ENCODE measurements around the gene EML2. TPM values are rescaled to one million over a fixed set of nuclear protein-coding genes. Genes with fewer than 3 reads are reported as not detected.

EML2 gene
- total RNA-seq, 1 donor from 2014 or later = 54.4 TPM

GRCh38 chr19:45568732-45569131 is 70.5 kb downstream of the EML2 start:
- ATAC-seq (peak; percentile 54), DNase-seq (no peak)
- TF ChIP-seq CTCF (IDR thresholded peaks at IDR 0.05) = no peak
- intact Hi-C loops (cut with DNase I) = no loop called here
- Histone ChIP-seq H3K27ac (no peak overlapping the region), H3K4me1 (no peaks in the 10 kb centered on the region), H3K9me3 (no peaks in the 10 kb centered on the region), H3K4me3 (no peak overlapping the region), H3K36me3 (peaks cover 5% of the 10 kb centered on the region), H3K27me3 (no peaks in the 10 kb centered on the region)

GRCh38 chr19:45567609-45568008 is 71.6 kb downstream of the EML2 start:
- Histone ChIP-seq H3K27ac (no peak overlapping the region), H3K27me3 (no peaks in the 10 kb centered on the region), H3K9me3 (no peaks in the 10 kb centered on the region), H3K4me3 (no peak overlapping the region), H3K36me3 (no peaks in the 10 kb centered on the region), H3K4me1 (no peaks in the 10 kb centered on the region)
- intact Hi-C loops (cut with DNase I) = no loop called here
- DNase-seq (no peak), ATAC-seq (no peak)
- TF ChIP-seq CTCF (IDR thresholded peaks at IDR 0.05) = no peak

GRCh38 chr19:45564131-45564780 is 74.9 kb downstream of the EML2 start:
- intact Hi-C loops (cut with DNase I) = no loop called here
- Histone ChIP-seq H3K9me3 (no peaks in the 10 kb centered on the region), H3K27ac (no peak overlapping the region), H3K4me3 (no peak overlapping the region), H3K36me3 (no peaks in the 10 kb centered on the region), H3K27me3 (no peaks in the 10 kb centered on the region), H3K4me1 (no peaks in the 10 kb centered on the region)
- TF ChIP-seq CTCF (IDR thresholded peaks at IDR 0.05) = no peak
- DNase-seq (no peak), ATAC-seq (no peak)

- H3K4me3 ChIP-seq = no peak overlapping the region
- no peaks in the 10 kb centered on the region for H3K4me1 ChIP-seq
- H3K9me3 ChIP-seq = no peaks in the 10 kb centered on the region
- H3K27me3 ChIP-seq = no peaks in the 10 kb centered on the region
- intact Hi-C loops (cut with DNase I) = no loop called here
- DNase-seq (no peak), ATAC-seq (no peak)
- H3K27ac ChIP-seq = no peak overlapping the region
- TF ChIP-seq CTCF (IDR thresholded peaks at IDR 0.05) = no peak
- H3K36me3 ChIP-seq = no peaks in the 10 kb centered on the region
Measured at GRCh38 chr19:45560686-45561085, 78.5 kb downstream of the EML2 start.

GRCh38 chr19:45560038-45560437 is 79.2 kb downstream of the EML2 start:
- no peak for ATAC-seq
- intact Hi-C loops (cut with DNase I) = no loop called here

More at GRCh38 chr19:45560038-45560437, 79.2 kb downstream of the EML2 start:
- Histone ChIP-seq H3K27me3 (no peaks in the 10 kb centered on the region), H3K36me3 (no peaks in the 10 kb centered on the region), H3K4me1 (no peaks in the 10 kb centered on the region), H3K27ac (no peak overlapping the region), H3K4me3 (no peak overlapping the region), H3K9me3 (no peaks in the 10 kb centered on the region)
- no peak for DNase-seq
- no peak for TF ChIP-seq CTCF (IDR thresholded peaks at IDR 0.05)

Small RNA genes lying within 50 kb of the gene (microRNA-seq; reads per million reads assigned to microRNA genes)
- 48.7 reads per million, percentile 56 among the genes with 10 or more reads in this experiment for gene MIR330 (ENCODE audit: borderline microRNAs expressed)
- gene MIR642A (ENCODE audit: borderline microRNAs expressed) = not detected
- not detected for gene MIR642B (ENCODE audit: borderline microRNAs expressed)

Other genes with a start within 250 kb of the EML2 start
- 67.9 TPM for gene PPP1R13L, start 234.3 kb downstream of the EML2 start, total RNA-seq
- 5.4 TPM for gene POLR1G, start 232.8 kb downstream of the EML2 start, total RNA-seq
- gene ERCC1, start 215.5 kb downstream of the EML2 start, total RNA-seq = 48.8 TPM
- gene FOSB, start 171.4 kb downstream of the EML2 start, total RNA-seq = 3.6 TPM
- 13.3 TPM for gene RTN2, start 142.3 kb downstream of the EML2 start, total RNA-seq
- gene PPM1N, start 141.0 kb downstream of the EML2 start, total RNA-seq = 0.67 TPM
- gene VASP, start 131.9 kb downstream of the EML2 start, total RNA-seq = 155 TPM
- gene OPA3, start 54.6 kb downstream of the EML2 start, total RNA-seq = 13.0 TPM
- gene GPR4, start 37.2 kb downstream of the EML2 start, total RNA-seq = 18.5 TPM
- 4.8 TPM for gene GIPR, start 28.8 kb upstream of the EML2 start, total RNA-seq
- 188 TPM for gene SNRPD2, start 52.6 kb upstream of the EML2 start, total RNA-seq
- gene QPCTL, start 53.3 kb upstream of the EML2 start, total RNA-seq = 7.0 TPM
- 16.5 TPM for gene FBXO46, start 91.5 kb upstream of the EML2 start, total RNA-seq
- not detected for gene MEIOSIN, start 94.0 kb upstream of the EML2 start, total RNA-seq
- 15.5 TPM for gene SIX5, start 129.9 kb upstream of the EML2 start, total RNA-seq
- gene DMPK, start 143.1 kb upstream of the EML2 start, total RNA-seq = 50.1 TPM
- 58.7 TPM for gene DMWD, start 153.4 kb upstream of the EML2 start, total RNA-seq
- gene RSPH6A, start 175.9 kb upstream of the EML2 start, total RNA-seq = 0.38 TPM
- gene SYMPK, start 223.8 kb upstream of the EML2 start, total RNA-seq = 70.6 TPM
- gene FOXA3, start 224.9 kb upstream of the EML2 start, total RNA-seq = 1.6 TPM
- gene IRF2BP1, start 246.7 kb upstream of the EML2 start, total RNA-seq = 25.0 TPM